Mononuclear cell (primary cell): Measurements from ENCODE around the gene NRARP. TPM values are rescaled to one million over a fixed set of nuclear protein-coding genes. Genes with fewer than 3 reads are reported as not detected.
"Not testable (repeated sequence)": the region's sequence is repeated elsewhere in the genome, so short reads cannot be mapped to it uniquely, and the experiment has no call there.

Experiments
- H3K27me3 ChIP-seq: 2 replicates; pipeline ENCODE4 v1.6.0; 2011; ENCODE audit warnings: low read length, control low read depth; ENCODE audit not compliant: insufficient read depth
- H3K4me1 ChIP-seq: 2 replicates; pipeline ENCODE4 v1.5.1; 2011; ENCODE audit warnings: mild to moderate bottlenecking, low read length, control low read depth; ENCODE audit not compliant: insufficient read depth
- H3K4me3 ChIP-seq: 2 replicates; pipeline ENCODE4 v1.5.1; 2011; ENCODE audit warnings: mild to moderate bottlenecking, low read length, moderate library complexity
- H3K9me3 ChIP-seq: 2 replicates; pipeline ENCODE4 v1.5.1; 2011; ENCODE audit warnings: low read depth, mild to moderate bottlenecking, control low read depth, low read length
- total RNA-seq: library from RNA; depleted of rRNA; stranded (reverse); fragments of >200 nt; gene quantifications from one replicate; pipeline ENCODE4 v1.2.3, GENCODE V29; 2012

NRARP gene
- total RNA-seq: 1.8 TPM

- H3K4me3 ChIP-seq: peak within 1 kb of the TSS; percentile 25
- H3K4me1 ChIP-seq: peaks cover 44% of the 10 kb centered on the region
- H3K27me3 ChIP-seq: peaks cover 48% of the 10 kb centered on the region
- H3K9me3 ChIP-seq: no peaks in the 10 kb centered on the region
These were observed at the start of gene NRARP for GRCh38 chr9:137302118-137302448. Gene NRARP, minus strand, starts transcription at chr9:137302271. Its CDS starts 343 bp downstream, at chr9:137301928.

- no peaks in the 10 kb centered on the region for H3K9me3 ChIP-seq
- H3K4me1 ChIP-seq: no peaks in the 10 kb centered on the region
- H3K4me3 ChIP-seq: no peak overlapping the region
- H3K27me3 ChIP-seq: no peaks in the 10 kb centered on the region
These were observed 48.9 kb upstream of the NRARP start for GRCh38 chr9:137350696-137351584.

DNA sequence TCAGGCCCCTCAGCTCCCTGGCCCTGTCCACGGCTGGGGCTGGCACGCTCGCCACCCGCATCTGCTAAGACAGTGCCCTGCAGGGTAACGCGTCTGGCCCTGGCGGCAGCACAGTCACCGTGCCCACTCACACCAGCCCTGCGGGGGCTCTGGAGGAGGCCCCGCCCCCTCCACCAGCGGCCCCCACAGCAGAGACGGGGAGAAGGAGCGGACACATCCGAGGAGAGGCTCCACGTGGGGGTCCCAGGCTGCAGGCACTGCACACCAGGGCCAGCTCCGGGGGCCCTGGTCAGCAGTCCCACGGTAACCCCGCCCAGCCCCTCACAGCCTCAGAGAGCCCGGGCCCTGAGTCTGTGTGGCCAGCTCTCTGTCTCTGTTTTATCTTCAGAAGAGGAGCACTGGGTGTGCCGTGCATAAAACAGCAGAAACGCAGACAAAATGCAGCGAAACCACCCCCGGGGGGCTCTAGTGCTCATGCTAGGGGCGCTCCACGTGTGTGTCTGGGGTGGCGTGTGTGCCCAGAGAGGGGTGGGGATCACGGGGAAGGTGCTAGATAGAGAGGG is 47.5 kb upstream of the NRARP start:
- Histone ChIP-seq H3K9me3 (no peaks in the 10 kb centered on the region), H3K4me1 (no peaks in the 10 kb centered on the region)

DNA sequence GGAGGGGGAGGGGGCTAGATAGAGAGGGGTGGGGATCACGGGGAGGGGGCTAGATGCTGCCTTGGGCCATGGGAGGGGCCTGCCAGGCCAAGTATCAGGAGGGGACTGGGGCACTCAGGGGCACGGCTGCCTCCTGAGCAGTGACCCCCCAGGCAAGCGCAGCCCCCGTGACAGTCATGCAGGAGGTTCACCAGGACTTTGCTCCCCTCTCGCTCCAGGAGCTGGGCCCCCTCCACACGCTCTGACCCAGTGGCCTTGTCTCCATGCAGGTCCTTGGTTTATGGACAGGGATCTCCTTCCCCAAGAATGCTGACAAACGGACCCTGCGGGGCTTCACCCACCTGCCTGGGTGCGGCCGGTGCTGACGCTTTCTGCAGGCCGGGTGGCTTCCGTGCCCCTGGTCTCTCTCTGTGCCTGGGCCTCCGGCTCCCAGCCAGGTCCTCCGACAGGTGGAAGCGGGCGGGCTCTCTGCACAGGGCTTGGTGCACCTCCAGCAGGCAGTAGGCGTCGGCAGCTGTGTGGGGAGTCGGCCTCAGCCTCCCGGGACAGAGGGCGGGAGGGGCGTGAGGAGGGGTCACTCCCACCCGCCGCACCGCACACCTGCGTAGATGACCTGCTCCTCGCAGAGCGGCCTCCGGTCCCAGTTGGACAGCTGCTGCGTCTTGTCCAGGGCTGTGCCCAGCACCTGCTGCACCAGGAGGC is 46.8 kb upstream of the NRARP start:
- Histone ChIP-seq H3K9me3 (no peaks in the 10 kb centered on the region), H3K4me1 (no peaks in the 10 kb centered on the region)

More for the DNA sequence above, 47.5 kb upstream of the NRARP start:
- Histone ChIP-seq H3K4me3 (no peak overlapping the region), H3K27me3 (no peaks in the 10 kb centered on the region)

GRCh38 chr9:137347928-137348327 is 45.9 kb upstream of the NRARP start:
- Histone ChIP-seq H3K4me1 (no peaks in the 10 kb centered on the region), H3K4me3 (no peak overlapping the region), H3K9me3 (no peaks in the 10 kb centered on the region), H3K27me3 (no peaks in the 10 kb centered on the region)

More for the DNA sequence above, 46.8 kb upstream of the NRARP start:
- no peak overlapping the region for H3K4me3 ChIP-seq
- no peaks in the 10 kb centered on the region for H3K27me3 ChIP-seq

DNA sequence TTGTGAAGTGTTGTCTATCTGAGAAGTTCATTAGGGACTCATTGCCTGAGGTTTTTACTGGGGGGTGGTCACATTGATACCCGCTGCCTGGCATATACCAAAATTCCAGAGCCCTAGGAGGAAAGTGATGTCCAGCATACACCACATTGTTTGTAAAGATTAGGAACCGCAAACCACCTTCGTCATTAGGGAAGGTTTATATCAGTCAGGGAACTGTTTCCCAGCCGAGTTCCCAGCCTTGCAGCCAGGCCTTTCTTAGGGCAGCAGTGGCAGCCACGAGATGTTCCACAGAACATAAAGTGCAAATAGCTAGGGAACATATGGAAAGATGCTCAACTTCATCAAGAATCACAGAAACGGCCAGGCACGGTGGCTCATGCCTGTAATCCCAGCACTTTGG is 40.4 kb upstream of the NRARP start:
- no peaks in the 10 kb centered on the region for H3K27me3 ChIP-seq
- no peak overlapping the region for H3K4me3 ChIP-seq
- no peaks in the 10 kb centered on the region for H3K4me1 ChIP-seq
- no peaks in the 10 kb centered on the region for H3K9me3 ChIP-seq

- Histone ChIP-seq H3K27me3 (no peaks in the 10 kb centered on the region), H3K4me1 (no peaks in the 10 kb centered on the region), H3K9me3 (no peaks in the 10 kb centered on the region)
These were observed 39.2 kb upstream of the NRARP start for GRCh38 chr9:137341227-137341626.

GRCh38 chr9:137339908-137340462 is 37.9 kb upstream of the NRARP start:
- H3K4me1 ChIP-seq, H3K4me3 ChIP-seq, H3K9me3 ChIP-seq, H3K27me3 ChIP-seq: not testable (repeated sequence)

More at GRCh38 chr9:137341227-137341626, 39.2 kb upstream of the NRARP start:
- H3K4me3 ChIP-seq: no peak overlapping the region

DNA sequence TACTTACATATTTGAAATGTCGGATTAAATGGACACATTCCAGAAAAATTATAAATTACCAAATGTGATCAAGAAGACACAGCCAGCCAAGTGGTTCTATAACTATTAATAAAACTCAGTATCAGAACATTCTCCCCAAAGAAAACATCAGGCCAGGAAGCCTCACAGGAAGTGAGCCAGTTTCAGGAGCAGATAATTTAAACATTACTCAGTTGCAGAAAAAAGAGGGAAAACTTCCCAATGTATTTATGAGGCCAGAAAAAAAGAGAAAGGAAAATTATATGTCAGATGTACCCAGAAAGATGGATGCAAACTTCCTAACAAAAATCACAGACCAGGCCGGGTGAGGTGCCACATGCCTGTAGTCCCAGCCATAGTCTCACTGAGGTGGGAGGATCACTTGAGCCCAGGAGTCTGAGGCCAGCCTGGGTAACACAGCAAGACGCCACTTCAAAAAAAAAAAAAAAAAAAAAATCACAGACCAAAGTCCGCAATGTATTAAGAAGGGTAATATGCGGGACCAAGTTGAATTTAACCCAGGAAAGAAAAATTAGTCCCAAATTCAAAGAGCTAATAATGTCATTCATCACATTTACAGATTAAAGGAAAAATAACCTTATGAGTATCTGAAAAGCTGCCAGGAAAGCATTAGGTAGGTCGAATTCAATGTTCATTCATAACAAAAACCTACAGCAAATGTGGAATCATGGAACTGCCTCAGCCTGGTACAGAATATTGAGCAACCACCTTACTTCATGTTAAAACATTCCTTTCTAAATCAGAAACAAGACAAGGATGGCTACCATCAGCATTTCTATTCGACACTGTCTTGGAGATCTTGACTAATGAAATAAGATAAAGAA is 37.2 kb upstream of the NRARP start:
- Histone ChIP-seq H3K9me3 (no peaks in the 10 kb centered on the region), H3K4me3 (no peak overlapping the region), H3K4me1 (no peaks in the 10 kb centered on the region), H3K27me3 (no peaks in the 10 kb centered on the region)

DNA sequence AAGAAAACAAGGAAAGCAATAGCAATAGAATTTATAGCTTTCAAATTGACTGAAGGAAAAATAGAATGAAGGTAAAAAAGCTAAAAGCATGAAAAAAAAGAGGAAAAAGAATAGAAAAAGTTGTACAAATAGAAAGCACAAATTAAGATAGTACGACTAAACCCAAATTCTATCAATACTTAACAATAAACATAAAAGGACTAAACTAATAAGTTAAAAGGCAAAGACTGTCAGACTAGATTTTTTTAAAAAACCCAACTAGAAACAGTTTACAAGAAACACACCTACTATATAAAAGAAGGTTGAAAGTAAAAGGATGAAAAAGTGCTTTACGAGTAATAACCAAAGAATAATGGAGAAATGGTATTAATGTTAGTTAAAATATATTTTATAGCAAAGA is 34.7 kb upstream of the NRARP start:
- Histone ChIP-seq H3K9me3 (no peaks in the 10 kb centered on the region), H3K4me1 (no peaks in the 10 kb centered on the region), H3K4me3 (no peak overlapping the region), H3K27me3 (no peaks in the 10 kb centered on the region)

DNA sequence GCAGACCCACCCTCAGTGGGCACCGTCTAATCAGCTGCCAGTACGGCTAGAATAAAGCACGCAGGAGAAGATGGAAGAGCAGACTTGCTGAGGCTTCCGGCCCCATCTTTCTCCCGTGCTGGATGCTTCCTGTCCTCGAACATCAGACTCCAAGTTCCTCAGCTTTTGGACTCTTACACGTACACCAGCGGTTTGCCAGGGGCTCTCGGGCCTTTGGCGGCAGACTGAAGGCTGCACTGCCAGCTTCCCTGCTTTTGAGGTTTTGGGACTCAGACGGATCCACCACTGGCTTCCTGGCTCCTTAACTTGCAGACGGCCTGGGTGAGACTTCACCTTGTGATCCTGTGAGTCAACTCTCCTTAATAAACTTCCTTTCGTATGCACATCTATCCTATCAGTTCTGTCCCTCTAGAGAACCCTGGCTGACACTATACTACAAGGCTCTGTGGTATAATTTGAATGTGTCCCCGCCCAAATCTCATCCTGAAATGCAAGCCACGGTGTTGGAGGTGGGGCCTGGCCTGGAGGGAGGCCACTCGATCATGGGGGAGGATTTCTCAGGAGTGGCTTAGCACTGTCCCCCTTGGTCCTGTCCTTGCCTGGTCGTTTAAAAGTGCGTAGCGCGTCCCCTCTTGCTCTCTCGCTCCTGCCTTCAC is 31.1 kb upstream of the NRARP start:
- Histone ChIP-seq H3K27me3 (peaks cover 1% of the 10 kb centered on the region), H3K9me3 (peaks cover 3% of the 10 kb centered on the region), H3K4me3 (no peak overlapping the region), H3K4me1 (no peaks in the 10 kb centered on the region)

DNA sequence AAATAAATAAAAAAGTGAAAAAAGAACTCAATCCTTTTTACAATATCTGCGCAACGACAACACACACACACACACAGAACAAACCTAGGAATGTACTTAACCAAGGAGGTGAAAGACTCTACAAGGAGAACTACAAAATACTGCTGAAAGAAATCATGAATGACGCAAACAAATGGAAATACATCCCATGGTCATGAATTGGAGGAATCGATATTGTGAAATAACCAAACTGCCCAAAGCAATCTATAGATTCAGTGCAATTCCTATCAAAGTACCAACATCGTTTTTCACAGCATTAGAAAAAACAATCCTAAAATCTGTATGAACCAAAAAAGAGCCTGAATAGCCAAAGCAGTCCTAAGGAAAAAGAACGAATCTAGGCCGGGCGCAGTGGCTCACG is 29.9 kb upstream of the NRARP start:
- Histone ChIP-seq H3K4me3 (no peak overlapping the region), H3K27me3 (peaks cover 10% of the 10 kb centered on the region), H3K4me1 (peaks cover 5% of the 10 kb centered on the region), H3K9me3 (peaks cover 9% of the 10 kb centered on the region)

GRCh38 chr9:137330689-137331088 is 28.6 kb upstream of the NRARP start:
- Histone ChIP-seq H3K4me1 (peaks cover 15% of the 10 kb centered on the region), H3K4me3 (no peak overlapping the region), H3K27me3 (peaks cover 10% of the 10 kb centered on the region), H3K9me3 (peaks cover 9% of the 10 kb centered on the region)

- H3K4me3 ChIP-seq, H3K9me3 ChIP-seq: not testable (repeated sequence)
- peaks cover 15% of the 10 kb centered on the region for H3K4me1 ChIP-seq
- H3K27me3 ChIP-seq: peaks cover 10% of the 10 kb centered on the region
These were observed 27.5 kb upstream of the NRARP start for GRCh38 chr9:137329590-137329989.
